Glomerular visceral epithelial cell (primary cell): ENCODE results near the gene DAP3.
"Not testable (repeated sequence)": the region's sequence is repeated elsewhere in the genome, so short reads cannot be mapped to it uniquely, and the experiment has no call there.

Experiments
- DNase-seq: peaks from one replicate; pipeline ENCODE4 v3.0.0-alpha.2; 2016; ENCODE audit errors: extremely low spot score

The DAP3 gene

GRCh38 chr1:155689081-155689607 is at the start of gene DAP3:
TSS of gene DAP3 (plus strand) at chr1:155689091. CDS start at chr1:155709780, 20,689 bp downstream.
- not testable (repeated sequence) for DNase-seq

- DNase-seq = no peak
Measured at GRCh38 chr1:155640367-155640766, 48.5 kb upstream of the DAP3 start.

GRCh38 chr1:155642559-155643180 is 46.2 kb upstream of the DAP3 start:
- DNase-seq = not testable (repeated sequence)

GRCh38 chr1:155643230-155643629 is 45.7 kb upstream of the DAP3 start:
- no peak for DNase-seq

- no peak for DNase-seq
Measured at GRCh38 chr1:155645034-155645598, 43.8 kb upstream of the DAP3 start.

GRCh38 chr1:155645648-155646047 is 43.2 kb upstream of the DAP3 start:
- DNase-seq = no peak

- no peak for DNase-seq
Measured at GRCh38 chr1:155646307-155646706, 42.6 kb upstream of the DAP3 start.

- peak; percentile 86 for DNase-seq
Measured at GRCh38 chr1:155648207-155649147, 40.4 kb upstream of the DAP3 start.

- no peak for DNase-seq
Measured at GRCh38 chr1:155649676-155650075, 39.2 kb upstream of the DAP3 start.

- DNase-seq = no peak
Measured at GRCh38 chr1:155650231-155650757, 38.6 kb upstream of the DAP3 start.

GRCh38 chr1:155651861-155652661 is 36.8 kb upstream of the DAP3 start:
- peak; percentile 15 for DNase-seq

- DNase-seq = no peak
Measured at GRCh38 chr1:155652951-155653350, 35.9 kb upstream of the DAP3 start.

GRCh38 chr1:155657463-155657862 is 31.4 kb upstream of the DAP3 start:
- DNase-seq = no peak

GRCh38 chr1:155661239-155661638 is 27.7 kb upstream of the DAP3 start:
- DNase-seq = not testable (repeated sequence)

GRCh38 chr1:155669233-155670162 is 19.4 kb upstream of the DAP3 start:
- DNase-seq = no peak

- DNase-seq = no peak
Measured at GRCh38 chr1:155671750-155672149, 17.1 kb upstream of the DAP3 start.

GRCh38 chr1:155673003-155673402 is 15.9 kb upstream of the DAP3 start:
- no peak for DNase-seq

GRCh38 chr1:155678027-155678426 is 10.9 kb upstream of the DAP3 start:
- DNase-seq = no peak

- not testable (repeated sequence) for DNase-seq
Measured at GRCh38 chr1:155678992-155679391, 9.9 kb upstream of the DAP3 start.

- no peak for DNase-seq
Measured at GRCh38 chr1:155680531-155680930, 8.4 kb upstream of the DAP3 start.
